Endothelial cell of umbilical vein (primary cell): ENCODE results near the gene KCNE5. TPM values are rescaled to one million over a fixed set of nuclear protein-coding genes. Genes with fewer than 3 reads are reported as not detected.

Experiments used
- BruUV-seq: library from RNA; stranded (reverse); fragments of 400-500 nt; replicated peaks from 2 replicates; lab custom pipeline; 2021; lab: Mats Ljungman, UMichigan
- CTCF ChIA-PET: fragments of 300-600, 350-600 bp; sonication (Branson Sonifier 250); formaldehyde crosslinking; loops from one replicate; lab custom pipeline; 2021; ENCODE audit warnings: antibody characterized with exemption, inconsistent platforms; lab: Charles Lee
- POLR2A ChIA-PET: fragments of 300-600, 350-600 bp; sonication (Branson Sonifier 250); formaldehyde crosslinking; loops from one replicate; lab custom pipeline; 2021; ENCODE audit warnings: antibody characterized with exemption, inconsistent platforms; lab: Charles Lee
- DNase-seq: peaks from one replicate; pipeline ENCODE4 v3.0.0-alpha.2; 2011; ENCODE audit warnings: low read depth, low spot score
- FAIRE-seq: peaks from 2 replicates; lab custom pipeline; 2011; peaks lifted over from hg19 to GRCh38; lab: Jason Lieb, UNC
- H2AFZ ChIP-seq: 2 replicates; pipeline ENCODE4 v1.6.0; 2012; ENCODE audit warnings: low read depth, low read length, control low read depth, inconsistent platforms
- H3K27ac ChIP-seq: 2 replicates; pipeline ENCODE4 v1.5.1; 2011; ENCODE audit warnings: low read depth, mild to moderate bottlenecking, control low read depth, low read length, moderate library complexity; ENCODE audit not compliant: insufficient read depth
- H3K27me3 ChIP-seq, 2 experiments: 2 replicates each; pipeline versions ENCODE4 v1.6.0 to v1.6.1; 2011; ENCODE audit warnings: low read length in 2 of 2, mixed read lengths in 1 of 2; ENCODE audit not compliant: control insufficient read depth in 2 of 2, insufficient read depth in 2 of 2
- H3K36me3 ChIP-seq, 2 experiments: 2 replicates in 1 of 2; 3 replicates in 1 of 2; pipeline ENCODE4 v1.5.1; 2011; ENCODE audit warnings: low read length in 2 of 2, mild to moderate bottlenecking in 1 of 2, moderate library complexity in 1 of 2; ENCODE audit not compliant: control insufficient read depth in 2 of 2, insufficient read depth in 2 of 2; ENCODE audit errors: extremely low read depth in 1 of 2
- H3K4me1 ChIP-seq: 3 replicates; pipeline ENCODE4 v1.5.1; 2011; ENCODE audit warnings: mild to moderate bottlenecking, low read length; ENCODE audit not compliant: control insufficient read depth, insufficient read depth; ENCODE audit errors: extremely low read depth
- H3K4me2 ChIP-seq: 2 replicates; pipeline ENCODE4 v1.6.1; 2011; ENCODE audit warnings: low read length, control low read depth, mixed read lengths; ENCODE audit not compliant: insufficient read depth
- H3K4me3 ChIP-seq, 3 experiments: fragments of 200-600 bp in 1 of 3; sonication (generic), shearing (Covaris generic) in 1 of 3; replicated peaks in 1 of 3; 2 replicates each; pipeline ENCODE4 v1.5.1; 2011 to 2016; ENCODE audit warnings: control low read depth in 3 of 3, low read length in 3 of 3, mild to moderate bottlenecking in 2 of 3, inconsistent platforms in 1 of 3, low read depth in 1 of 3, moderate library complexity in 1 of 3; ENCODE audit not compliant: insufficient read depth in 1 of 3
- H3K79me2 ChIP-seq: 2 replicates; pipeline ENCODE4 v1.6.0; 2012; ENCODE audit warnings: low read length, inconsistent platforms; ENCODE audit not compliant: control insufficient read depth, insufficient read depth
- H3K9ac ChIP-seq: replicated peaks from 2 replicates; pipeline ENCODE3; 2011; ENCODE audit warnings: low read length, control low read depth; ENCODE audit not compliant: insufficient read depth; ENCODE audit errors: extremely low read depth
- H3K9me1 ChIP-seq: replicated peaks from 3 replicates; pipeline ENCODE4 v1.6.0; 2011; ENCODE audit warnings: mild to moderate bottlenecking, low read length; ENCODE audit not compliant: control insufficient read depth, insufficient read depth; ENCODE audit errors: extremely low read depth
- H3K9me3 ChIP-seq: replicated peaks from 2 replicates; pipeline ENCODE4 v1.5.1; 2012; ENCODE audit warnings: low read length, inconsistent platforms; ENCODE audit not compliant: control insufficient read depth, insufficient read depth
- H4K20me1 ChIP-seq: replicated peaks from 2 replicates; pipeline ENCODE3; 2011; ENCODE audit warnings: mild to moderate bottlenecking, low read length; ENCODE audit not compliant: control insufficient read depth, insufficient read depth; ENCODE audit errors: extremely low read depth
- CTCF ChIP-seq, 2 donors: IDR thresholded peaks; 1 replicate in 1 of 2; 2 replicates in 1 of 2; pipeline ENCODE4 v1.5.1; 2011; ENCODE audit warnings: low read length in 2 of 2, mild to moderate bottlenecking in 2 of 2, moderate library complexity in 2 of 2, control low read depth in 1 of 2, inconsistent platforms in 1 of 2, low read depth in 1 of 2; ENCODE audit not compliant: insufficient read depth in 1 of 2; ENCODE audit errors: extremely low read depth in 1 of 2
- EZH2 ChIP-seq: IDR thresholded peaks from 2 replicates; pipeline ENCODE4 v1.6.1; 2012; ENCODE audit warnings: borderline replicate concordance, low read depth, mild to moderate bottlenecking, moderate library complexity, low read length, inconsistent platforms; ENCODE audit not compliant: severe bottlenecking
- FOS ChIP-seq: IDR thresholded peaks from 2 replicates; pipeline ENCODE4 v1.6.1; 2011; ENCODE audit warnings: mild to moderate bottlenecking, low read length, moderate library complexity, borderline replicate concordance; ENCODE audit not compliant: insufficient read depth
- GATA2 ChIP-seq: IDR thresholded peaks from 2 replicates; pipeline ENCODE4 v1.7.0; 2011; ENCODE audit warnings: low read depth, mild to moderate bottlenecking, moderate library complexity, mixed read lengths, low read length; ENCODE audit not compliant: insufficient read length, insufficient read depth
- JUN ChIP-seq: IDR thresholded peaks from 2 replicates; pipeline ENCODE4 v1.6.1; 2011; ENCODE audit warnings: borderline replicate concordance, low read depth; ENCODE audit not compliant: insufficient read length, insufficient read depth
- MAX ChIP-seq: IDR thresholded peaks from 2 replicates; pipeline ENCODE4 v1.6.1; 2011; ENCODE audit not compliant: insufficient read depth, insufficient read length
- MYC ChIP-seq: IDR thresholded peaks from one replicate; pipeline ENCODE4 v1.6.1; 2011; ENCODE audit warnings: mild to moderate bottlenecking, low read depth, low read length
- POLR2A ChIP-seq: IDR thresholded peaks from 2 replicates; pipeline ENCODE4 v1.6.1; 2012; ENCODE audit warnings: low read depth, mild to moderate bottlenecking, control low read depth, low read length
- POLR2AphosphoS5 ChIP-seq: IDR thresholded peaks from 2 replicates; pipeline ENCODE4 v1.6.1; 2012; ENCODE audit warnings: low read depth, mild to moderate bottlenecking, control low read depth, low read length, moderate library complexity; ENCODE audit not compliant: insufficient read depth
- dilution Hi-C: fragments of 300-500 bp; cut with MboI; formaldehyde crosslinking; loops from one replicate; pipeline ENCODE4 v1.15.0; 2019; ENCODE audit warnings: low sequenced_read_pairs; ENCODE audit not compliant: extremely low pct_ligation_motif_present
- intact Hi-C: fragments of 100-400 bp; cut with micrococcal nuclease; formaldehyde crosslinking; loops from one replicate; pipeline ENCODE4 v1.10.0; 2022
- polyA plus RNA-seq, 4 experiments: library from polyadenylated mRNA; depleted of rRNA in 3 of 4; stranded (reverse) in 3 of 4; unstranded in 1 of 4; fragments of >200 nt; gene quantifications; 2 replicates each; pipeline versions ENCODE4 v1.2.1 to v1.2.3, GENCODE V29; 2011 to 2012; ENCODE audit warnings: missing spikeins in 1 of 4
- total RNA-seq: library from RNA; stranded (reverse); gene quantifications from 2 replicates; pipeline ENCODE4 v1.2.3, GENCODE V29; 2021

KCNE5 gene
- total and polyA plus RNA-seq, 2 donors (not counting 3 experiments of a cell fraction or from before 2014, with no cell fraction given) = 0.15 to 0.31 TPM

GRCh38 chrX:109601486-109601885 lies 23.5 kb downstream of the KCNE5 start:
- H3K27me3 ChIP-seq = peaks cover 5 to 11% of the 10 kb centered on the region in 2 experiments
- DNase-seq = no peak
- no peaks in the 10 kb centered on the region for H3K9me3 ChIP-seq
- ChIA-PET POLR2A (no interaction called here), CTCF (no interaction called here)
- intact Hi-C loops = no loop called here
- H2AFZ ChIP-seq = no peak overlapping the region
- no peaks in the 10 kb centered on the region for H3K4me1 ChIP-seq
- dilution Hi-C loops = no loop called here
- no peaks in the 10 kb centered on the region for H3K36me3 ChIP-seq
- BruUV-seq = no TSS peak
- no peak overlapping the region for H3K27ac ChIP-seq
- H3K4me2 ChIP-seq = no peak overlapping the region
- no peaks in the 10 kb centered on the region for H3K79me2 ChIP-seq
- no peak for FAIRE-seq
- no peak for TF ChIP-seq FOS
- TF ChIP-seq JUN = no peak
- no peak for TF ChIP-seq GATA2
- no peak for TF ChIP-seq POLR2AphosphoS5
- no peaks in the 10 kb centered on the region for H4K20me1 ChIP-seq
- no peaks in the 10 kb centered on the region for H3K9me1 ChIP-seq
- H3K9ac ChIP-seq = no peak overlapping the region
- H3K4me3 ChIP-seq = no peak overlapping the region

GRCh38 chrX:109600237-109600651 lies 24.7 kb downstream of the KCNE5 start:
- no peak for TF ChIP-seq EZH2
- no peak for TF ChIP-seq JUN
- TF ChIP-seq GATA2 = no peak
- no peak for TF ChIP-seq POLR2AphosphoS5
- no peak for TF ChIP-seq FOS
- no peak for TF ChIP-seq MYC
- no peak for TF ChIP-seq MAX
- no peak for TF ChIP-seq CTCF (IDR thresholded peaks at IDR 0.05; ENCODE audit: extremely low read depth in 1 of 2, insufficient read depth in 1 of 2, low read depth in 1 of 2, low read length in 2 of 2)
- no peak for TF ChIP-seq POLR2A
- no peak for FAIRE-seq
- no TSS peak for BruUV-seq
- ChIA-PET CTCF (no interaction called here), POLR2A (no interaction called here)
- Histone ChIP-seq H3K9me3 (no peaks in the 10 kb centered on the region), H4K20me1 (no peaks in the 10 kb centered on the region), H3K27me3 (peaks cover 5 to 11% of the 10 kb centered on the region in 2 experiments), H3K79me2 (no peaks in the 10 kb centered on the region), H2AFZ (no peak overlapping the region), H3K4me1 (no peaks in the 10 kb centered on the region), H3K9me1 (no peaks in the 10 kb centered on the region), H3K4me2 (no peak overlapping the region), H3K9ac (no peak overlapping the region), H3K36me3 (no peaks in the 10 kb centered on the region), H3K27ac (no peak overlapping the region), H3K4me3 (no peak overlapping the region)
- intact Hi-C loops = no loop called here
- no peak for DNase-seq
- dilution Hi-C loops = no loop called here
